CD8-positive, alpha-beta memory T cell (primary cell): Measurements from ENCODE around the gene ANKRD39. TPM values are rescaled to one million over a fixed set of nuclear protein-coding genes. Genes with fewer than 3 reads are reported as not detected.

Source experiments
- CTCF ChIA-PET: fragments of 350-600 bp; sonication (Branson Sonifier 250); formaldehyde crosslinking; loops from one replicate; lab custom pipeline; 2021; ENCODE audit warnings: antibody characterized with exemption; lab: Charles Lee
- POLR2A ChIA-PET: fragments of 350-600 bp; sonication (Branson Sonifier 250); formaldehyde crosslinking; loops from one replicate; lab custom pipeline; 2021; ENCODE audit warnings: antibody characterized with exemption; lab: Charles Lee
- DNase-seq, 5 donors: peaks; one replicate each; pipeline versions ENCODE4 v3.0.0 to v3.0.0-alpha.2; 2020 to 2022; ENCODE audit warnings: mixed read lengths in 1 of 5
- H3K27ac ChIP-seq: one replicate; pipeline ENCODE4 v1.7.0; 2013; ENCODE audit warnings: low read depth, mild to moderate bottlenecking, low read length, moderate library complexity
- H3K27me3 ChIP-seq: 2 replicates; pipeline ENCODE4 v1.7.0; 2013; ENCODE audit warnings: low read length, mild to moderate bottlenecking; ENCODE audit not compliant: insufficient read depth, poor library complexity, severe bottlenecking
- H3K36me3 ChIP-seq: 2 replicates; pipeline ENCODE4 v1.7.0; 2013; ENCODE audit warnings: mild to moderate bottlenecking, low read length, moderate library complexity; ENCODE audit not compliant: insufficient read depth
- H3K4me1 ChIP-seq: 2 replicates; pipeline ENCODE4 v1.7.0; 2013; ENCODE audit warnings: mild to moderate bottlenecking, low read length, moderate library complexity; ENCODE audit not compliant: insufficient read depth
- H3K4me3 ChIP-seq: 2 replicates; pipeline ENCODE4 v1.7.0; 2013; ENCODE audit warnings: mild to moderate bottlenecking, low read length
- H3K9me3 ChIP-seq: 2 replicates; pipeline ENCODE4 v1.7.0; 2013; ENCODE audit warnings: mild to moderate bottlenecking, low read length
- H3K27ac Mint-ChIP-seq, 8 donors: one replicate each; pipeline ENCODE4 v1.8.0; 2020 to 2021; ENCODE audit warnings: mixed read lengths in 8 of 8, mild to moderate bottlenecking in 6 of 8, inconsistent platforms in 3 of 8, moderate library complexity in 3 of 8
- H3K27me3 Mint-ChIP-seq, 2 donors: one replicate each; pipeline ENCODE4 v1.8.0; 2020 to 2021; ENCODE audit warnings: mixed read lengths in 2 of 2, mild to moderate bottlenecking in 1 of 2, moderate library complexity in 1 of 2
- H3K36me3 Mint-ChIP-seq, 3 donors: one replicate each; pipeline ENCODE4 v1.8.0; 2020 to 2021; ENCODE audit warnings: mixed read lengths in 3 of 3, inconsistent platforms in 1 of 3, mild to moderate bottlenecking in 1 of 3
- H3K4me1 Mint-ChIP-seq, 3 donors: one replicate each; pipeline ENCODE4 v1.8.0; 2020 to 2021; ENCODE audit warnings: mixed read lengths in 3 of 3, inconsistent platforms in 1 of 3, mild to moderate bottlenecking in 1 of 3
- H3K4me3 Mint-ChIP-seq, 7 donors: one replicate each; pipeline ENCODE4 v1.8.0; 2020 to 2021; ENCODE audit warnings: mixed read lengths in 7 of 7, mild to moderate bottlenecking in 6 of 7, moderate library complexity in 4 of 7, inconsistent platforms in 2 of 7
- H3K9me3 Mint-ChIP-seq, 5 donors: one replicate each; pipeline ENCODE4 v1.8.0; 2020 to 2022; ENCODE audit warnings: mixed read lengths in 5 of 5, mild to moderate bottlenecking in 3 of 5, moderate library complexity in 2 of 5, inconsistent platforms in 1 of 5
- polyA plus RNA-seq: library from polyadenylated mRNA; unstranded; fragments of 300-500 nt; fragmentation: Illumina TruSeq; gene quantifications from one replicate; pipeline ENCODE4 v1.2.3, GENCODE V29; 2021
- total RNA-seq, 2 experiments: library from RNA; stranded (reverse); gene quantifications; one replicate each; pipeline ENCODE4 v1.2.3, GENCODE V29; 2021

The ANKRD39 gene
- total and polyA plus RNA-seq, 3 experiments from 2014 or later = 29.6 to 32.2 (median 30.9) TPM

DNA sequence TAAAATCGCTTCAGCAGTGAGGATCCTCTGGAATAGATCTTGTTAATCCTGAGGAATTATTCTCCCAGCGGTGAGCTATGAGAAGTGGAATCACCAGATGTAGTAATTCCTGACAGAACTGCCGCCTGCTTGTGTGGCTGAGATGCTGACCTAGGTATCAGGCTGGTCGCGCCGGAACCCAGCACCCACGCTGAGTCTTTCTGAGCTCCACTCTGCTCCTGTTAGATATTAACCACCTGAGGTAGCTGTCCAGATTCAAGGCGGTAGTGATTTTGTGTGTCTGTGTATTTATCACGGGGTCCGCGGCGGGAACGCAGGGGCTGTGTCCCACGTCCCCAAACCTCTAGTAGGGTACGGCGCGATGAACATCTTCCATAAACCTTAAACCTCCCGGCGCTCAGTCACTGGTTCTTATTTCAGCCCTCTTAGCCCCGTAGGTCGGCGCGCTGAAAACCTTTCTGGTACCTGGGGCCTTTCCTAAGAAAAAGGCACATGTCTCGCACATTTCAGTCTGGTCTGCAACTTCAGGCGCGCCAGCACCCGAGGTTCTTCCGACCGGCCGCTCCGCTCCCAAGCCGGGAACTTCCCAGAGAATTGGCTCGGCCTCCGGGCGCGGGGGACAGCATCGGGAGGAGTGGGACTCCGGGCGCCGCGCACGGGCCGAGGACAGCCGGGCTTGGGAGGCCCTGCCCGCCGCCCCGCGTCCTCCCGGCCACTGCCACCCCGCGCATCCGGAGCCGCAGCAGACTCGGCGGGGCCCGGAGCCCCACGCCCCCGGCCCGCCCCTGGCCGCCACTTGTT, 42.3 kb downstream of the ANKRD39 start:
- H3K9me3 ChIP-seq = no peaks in the 10 kb centered on the region
- CTCF ChIA-PET = interaction anchor here (1.1 to 5.8 kb wide), 11 partner anchors 10 to 147 kb away, joined by 3 to 38 read pairs (median 7); partner anchors contain the start of genes ANKRD39 and CNNM4
- Mint-ChIP-seq H3K27ac (peak overlapping the region; percentile 56 to 96 (median 94)), H3K27me3 (peaks cover 0 to 1% of the 10 kb centered on the region in 2 donors), H3K9me3 (no peaks in the 10 kb centered on the region), H3K4me3 (peak overlapping the region; percentile 92 to 97 (median 96)), H3K4me1 (peaks cover 53 to 72% (median 62%) of the 10 kb centered on the region in 3 donors), H3K36me3 (peaks cover 0 to 53% (median 12%) of the 10 kb centered on the region in 3 donors)
- H3K36me3 ChIP-seq = peaks cover 5% of the 10 kb centered on the region
- peak overlapping the region; percentile 69 for H3K27ac ChIP-seq
- peak overlapping the region; percentile 81 for H3K4me3 ChIP-seq
- peaks cover 40% of the 10 kb centered on the region for H3K4me1 ChIP-seq
- H3K27me3 ChIP-seq = no peaks in the 10 kb centered on the region
- POLR2A ChIA-PET = interaction anchor here (0.6 to 3.0 kb wide), 13 partner anchors 10 to 280 kb away, joined by 3 to 40 read pairs (median 6); partner anchors contain the start of genes ANKRD39 and CNNM4
- DNase-seq = no peak

DNA sequence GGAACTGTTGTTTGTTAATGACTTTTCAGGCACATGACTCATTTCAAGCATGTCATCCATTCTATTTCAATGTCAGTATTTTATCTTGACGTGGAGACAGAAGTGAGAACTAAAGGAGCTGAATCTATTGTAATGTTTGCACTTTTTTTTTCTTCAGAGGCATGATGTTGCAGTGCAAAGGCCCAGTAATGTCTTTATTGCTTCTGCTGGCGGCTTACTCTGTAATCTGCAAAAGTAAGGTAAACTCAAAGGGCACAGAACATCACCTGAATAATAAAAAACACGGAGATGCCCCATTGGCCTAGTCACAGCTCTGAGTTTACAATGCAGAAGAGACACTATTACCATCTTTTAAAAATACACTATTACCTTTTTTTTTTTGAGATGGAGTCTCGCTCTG, 44.2 kb downstream of the ANKRD39 start:
- Histone ChIP-seq H3K4me1 (peaks cover 21% of the 10 kb centered on the region), H3K9me3 (no peaks in the 10 kb centered on the region), H3K36me3 (no peaks in the 10 kb centered on the region), H3K27ac (no peak overlapping the region), H3K4me3 (no peak overlapping the region), H3K27me3 (no peaks in the 10 kb centered on the region)
- no peak for DNase-seq
- ChIA-PET CTCF (interaction anchor here (0.6 to 2.0 kb wide), 3 partner anchors 13 to 138 kb away, joined by 3 to 10 read pairs (median 4); partner anchors contain the start of gene ANKRD39), POLR2A (no interaction called here)
- Mint-ChIP-seq H3K36me3 (peaks cover 0 to 43% (median 4%) of the 10 kb centered on the region in 3 donors), H3K9me3 (no peaks in the 10 kb centered on the region), H3K4me1 (peaks cover 34 to 57% (median 43%) of the 10 kb centered on the region in 3 donors), H3K4me3 (peak overlapping the region in 3 of 7 donors; percentile 15 to 69 (median 44)), H3K27ac (peak overlapping the region in 2 of 8 donors; percentile 47 to 63), H3K27me3 (no peaks in the 10 kb centered on the region)

DNA sequence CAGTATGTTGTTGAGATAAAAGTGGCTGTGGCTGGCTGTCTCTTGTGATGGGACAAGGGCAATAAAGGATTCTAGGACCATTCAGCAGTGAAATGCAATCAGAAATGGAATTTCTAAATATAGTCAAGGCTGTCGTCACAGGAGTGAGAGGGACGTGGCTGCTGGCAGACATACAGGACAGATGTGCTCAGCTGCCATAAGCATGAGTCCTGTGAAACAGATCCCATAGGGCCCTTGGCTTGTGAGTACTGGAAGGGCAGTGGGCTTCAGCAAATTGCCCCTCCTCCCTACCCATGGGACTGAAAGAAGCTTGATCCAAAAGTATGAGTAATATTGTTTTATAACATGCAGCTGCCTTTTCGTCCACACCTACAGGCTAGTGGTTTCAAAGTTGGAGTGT, 45.9 kb downstream of the ANKRD39 start:
- CTCF ChIA-PET = interaction anchor here (1.5 to 2.0 kb wide), 2 partner anchors 11 to 45 kb away, joined by 4 to 10 read pairs; partner anchors contain the start of gene ANKRD39
- no peaks in the 10 kb centered on the region for H3K36me3 ChIP-seq

DNA sequence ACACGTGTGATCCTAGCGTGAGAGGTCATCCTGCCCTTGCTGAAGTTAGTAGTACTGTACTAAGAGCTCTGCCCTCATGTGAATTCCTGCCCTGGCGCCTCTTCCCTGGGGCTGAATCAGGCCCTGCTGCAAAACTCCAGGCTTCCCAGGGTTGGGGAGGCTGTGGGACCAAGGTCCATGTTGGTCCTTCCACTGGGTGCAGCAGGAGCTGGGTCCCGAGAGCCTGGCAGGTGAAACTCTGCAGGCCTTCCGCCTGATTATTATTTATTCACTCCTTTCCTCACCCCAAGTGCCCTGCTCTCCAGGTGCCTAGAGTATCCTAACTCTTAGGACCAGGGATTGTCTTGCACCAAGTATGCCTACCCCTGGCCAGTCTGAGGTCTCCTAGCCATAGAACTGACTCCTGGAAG, 47.0 kb downstream of the ANKRD39 start:
- peaks cover 29% of the 10 kb centered on the region for H3K4me1 ChIP-seq
- no peak overlapping the region for H3K27ac ChIP-seq
- peaks cover 43 to 68% (median 54%) of the 10 kb centered on the region in 3 donors for H3K4me1 Mint-ChIP-seq
- H3K36me3 ChIP-seq = no peaks in the 10 kb centered on the region
- peak overlapping the region in 3 of 8 donors; percentile 23 to 60 (median 38) for H3K27ac Mint-ChIP-seq
- DNase-seq = no peak
- H3K27me3 Mint-ChIP-seq = no peaks in the 10 kb centered on the region
- H3K4me3 ChIP-seq = no peak overlapping the region
- ChIA-PET CTCF (interaction anchor here (1.4 kb wide), 1 partner anchor 47 kb away, joined by 5 read pairs; the partner anchor contains the start of gene ANKRD39), POLR2A (no interaction called here)
- peaks cover 0 to 29% (median 5%) of the 10 kb centered on the region in 3 donors for H3K36me3 Mint-ChIP-seq
- no peaks in the 10 kb centered on the region for H3K9me3 Mint-ChIP-seq
- no peaks in the 10 kb centered on the region for H3K9me3 ChIP-seq
- peak overlapping the region in 1 of 7 donors; percentile 24 for H3K4me3 Mint-ChIP-seq
- no peaks in the 10 kb centered on the region for H3K27me3 ChIP-seq

More for the DNA sequence above, 45.9 kb downstream of the ANKRD39 start:
- H3K4me3 Mint-ChIP-seq = peak overlapping the region in 1 of 7 donors; percentile 31
- H3K9me3 ChIP-seq = no peaks in the 10 kb centered on the region
- H3K4me3 ChIP-seq = no peak overlapping the region
- H3K27me3 ChIP-seq = no peaks in the 10 kb centered on the region
- H3K9me3 Mint-ChIP-seq = no peaks in the 10 kb centered on the region
- H3K4me1 Mint-ChIP-seq = peaks cover 33 to 58% (median 43%) of the 10 kb centered on the region in 3 donors
- no peak overlapping the region for H3K27ac ChIP-seq
- DNase-seq = no peak
- no peaks in the 10 kb centered on the region for H3K27me3 Mint-ChIP-seq
- POLR2A ChIA-PET = no interaction called here
- H3K4me1 ChIP-seq = peaks cover 19% of the 10 kb centered on the region
- peak overlapping the region in 3 of 8 donors; percentile 32 to 83 (median 61) for H3K27ac Mint-ChIP-seq
- H3K36me3 Mint-ChIP-seq = peaks cover 0 to 29% (median 2%) of the 10 kb centered on the region in 3 donors

DNA sequence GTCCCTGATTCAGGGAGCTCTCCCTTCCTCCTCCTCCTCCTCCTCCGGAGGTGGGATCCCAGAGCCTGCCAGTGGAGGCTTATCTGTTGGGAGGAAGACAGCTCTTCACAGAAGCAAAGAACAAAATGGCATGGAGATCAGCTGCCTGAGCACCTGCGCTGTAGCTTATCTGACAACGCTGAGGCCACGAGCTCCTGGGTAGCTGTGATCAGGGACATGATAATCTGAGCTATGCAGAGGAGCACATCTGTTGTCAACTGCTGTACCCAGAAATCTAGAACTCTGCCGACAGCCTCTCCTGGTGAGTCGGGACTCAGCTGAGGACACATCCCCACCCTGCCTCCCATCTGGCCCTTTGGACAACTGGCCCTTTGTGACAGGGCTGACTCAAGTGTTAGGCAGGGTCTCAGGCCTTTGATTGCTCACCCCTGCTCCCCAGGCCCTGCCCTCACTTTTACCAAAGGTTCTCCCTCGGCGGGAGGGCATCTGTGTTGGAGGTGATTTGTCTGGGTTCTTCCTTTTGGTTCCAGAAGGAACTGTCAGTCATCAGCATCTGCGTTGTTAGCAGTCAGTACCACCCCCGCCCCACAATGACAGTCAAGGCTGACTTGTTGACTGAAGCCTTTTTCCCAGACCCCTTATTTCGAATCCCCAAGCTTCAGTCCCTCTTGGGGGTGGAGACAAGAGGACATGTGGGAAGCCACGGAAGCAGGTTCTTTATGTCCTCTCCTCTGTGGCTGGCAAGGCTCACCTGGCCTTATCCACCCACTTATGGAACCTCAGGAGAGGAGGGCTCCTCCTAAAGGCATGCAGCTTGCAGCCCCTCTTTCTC, 47.6 kb downstream of the ANKRD39 start:
- Histone ChIP-seq H3K27me3 (no peaks in the 10 kb centered on the region), H3K4me1 (peaks cover 27% of the 10 kb centered on the region), H3K9me3 (no peaks in the 10 kb centered on the region), H3K4me3 (no peak overlapping the region), H3K27ac (no peak overlapping the region), H3K36me3 (no peaks in the 10 kb centered on the region)
- peak overlapping the region in 4 of 8 donors; percentile 6 to 47 (median 8) for H3K27ac Mint-ChIP-seq
- H3K9me3 Mint-ChIP-seq = no peaks in the 10 kb centered on the region
- H3K36me3 Mint-ChIP-seq = peaks cover 0 to 26% (median 5%) of the 10 kb centered on the region in 3 donors
- no peak for DNase-seq
- H3K4me1 Mint-ChIP-seq = peaks cover 39 to 65% (median 49%) of the 10 kb centered on the region in 3 donors
- ChIA-PET CTCF (interaction anchor here (0.9 to 1.4 kb wide), 2 partner anchors 9 to 48 kb away, joined by 3 to 5 read pairs; partner anchors contain the start of gene ANKRD39), POLR2A (interaction anchor here (0.6 kb wide), 1 partner anchor 42 kb away, joined by 3 read pairs; no protein-coding TSS in a partner anchor)
- H3K27me3 Mint-ChIP-seq = no peaks in the 10 kb centered on the region
- H3K4me3 Mint-ChIP-seq = no peak overlapping the region

DNA sequence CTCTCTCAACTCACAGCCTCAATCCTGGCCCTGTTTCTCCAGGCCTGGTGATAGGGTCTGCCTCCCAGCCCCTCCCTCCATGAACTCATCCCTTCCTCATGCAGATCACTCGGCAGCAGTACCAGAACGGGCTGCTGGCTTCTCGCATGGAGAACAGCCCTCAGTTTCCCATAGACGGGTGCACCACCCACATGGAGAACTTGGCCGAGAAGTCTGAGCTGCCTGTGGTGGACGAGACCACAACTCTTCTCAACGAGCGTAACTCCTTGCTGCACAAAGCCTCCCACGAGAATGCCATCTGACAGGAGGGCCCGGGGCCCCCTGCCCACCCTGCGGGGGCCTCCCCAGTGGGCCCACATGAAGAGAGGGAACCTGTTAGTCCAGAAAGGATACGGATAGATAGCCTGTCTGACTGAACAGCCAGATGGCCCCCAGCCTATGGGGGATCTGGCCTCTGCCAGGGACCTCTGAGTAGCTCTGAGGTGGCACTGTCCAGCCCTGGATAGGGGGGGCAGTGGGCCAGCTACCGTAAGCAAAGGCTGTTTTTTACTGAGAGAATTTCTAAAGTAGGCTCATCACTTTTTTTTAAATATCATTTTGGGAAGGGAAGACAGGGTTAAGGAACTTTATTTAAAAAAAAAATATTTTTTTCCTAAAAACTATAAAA, 48.5 kb downstream of the ANKRD39 start:
- Mint-ChIP-seq H3K36me3 (peaks cover 0 to 26% (median 5%) of the 10 kb centered on the region in 3 donors), H3K4me1 (peaks cover 38 to 63% (median 45%) of the 10 kb centered on the region in 3 donors), H3K27ac (peak overlapping the region in 7 of 8 donors; percentile 42 to 91 (median 73)), H3K9me3 (no peaks in the 10 kb centered on the region), H3K27me3 (no peaks in the 10 kb centered on the region), H3K4me3 (no peak overlapping the region)
- no peak overlapping the region for H3K4me3 ChIP-seq
- H3K36me3 ChIP-seq = no peaks in the 10 kb centered on the region
- CTCF ChIA-PET = interaction anchor here (0.9 to 2.3 kb wide), 4 partner anchors 9 to 48 kb away, joined by 3 to 6 read pairs (median 4); partner anchors contain the start of gene ANKRD39
- no peak for DNase-seq
- H3K27ac ChIP-seq = no peak overlapping the region
- no peaks in the 10 kb centered on the region for H3K9me3 ChIP-seq
- peaks cover 24% of the 10 kb centered on the region for H3K4me1 ChIP-seq
- POLR2A ChIA-PET = interaction anchor here (0.7 kb wide), 1 partner anchor 49 kb away, joined by 3 read pairs; no protein-coding TSS in a partner anchor
- H3K27me3 ChIP-seq = no peaks in the 10 kb centered on the region
